IMR-90 (cell line): ENCODE results near the gene CLC. TPM values are rescaled to one million over a fixed set of nuclear protein-coding genes. Genes with fewer than 3 reads are reported as not detected.

ENCODE experiments used
- ATAC-seq: fragments of 200-7000 bp; cut with Tn5 transposase; 2 replicates; pipeline ENCODE4 v1.9.1; 2020; ENCODE audit warnings: low read depth, mild to moderate bottlenecking, moderate library complexity
- BruUV-seq: library from RNA; stranded (reverse); fragments of 400-500 nt; replicated peaks from 2 replicates; lab custom pipeline; 2021; lab: Mats Ljungman, UMichigan
- CTCF ChIA-PET: fragments of 300-600 bp; formaldehyde crosslinking; extraction: SDS; loops from one replicate; lab custom pipeline; 2021; ENCODE audit warnings: antibody characterized with exemption; lab: Yijun Ruan, JAX
- POLR2A ChIA-PET: fragments of 300-600 bp; sonication (Branson Sonifier 250); formaldehyde crosslinking; loops from one replicate; lab custom pipeline; 2022; ENCODE audit warnings: antibody characterized with exemption; ENCODE audit not compliant: unreplicated experiment; lab: Charles Lee
- DNase-seq: peaks from one replicate; pipeline ENCODE4 v3.0.0; 2013
- H2AFZ ChIP-seq: replicated peaks from 2 replicates; pipeline ENCODE3; 2013; ENCODE audit warnings: low read length, mild to moderate bottlenecking; ENCODE audit not compliant: poor library complexity
- H2AK5ac ChIP-seq: 2 replicates; pipeline ENCODE4 v1.6.1; 2013; ENCODE audit warnings: low read depth, low read length, inconsistent platforms
- H2AK9ac ChIP-seq: replicated peaks from 2 replicates; pipeline ENCODE3; 2013; ENCODE audit warnings: mild to moderate bottlenecking, low read depth, low read length, moderate library complexity; ENCODE audit not compliant: poor library complexity
- H2BK120ac ChIP-seq: 2 replicates; pipeline ENCODE4 v1.6.1; 2013; ENCODE audit warnings: low read depth, low read length, inconsistent platforms
- H2BK15ac ChIP-seq: 3 replicates; pipeline ENCODE4 v1.6.1; 2013; ENCODE audit warnings: low read depth, low read length, inconsistent platforms
- H2BK20ac ChIP-seq: 2 replicates; pipeline ENCODE4 v1.6.1; 2013; ENCODE audit warnings: low read depth, mild to moderate bottlenecking, inconsistent platforms, low read length, moderate library complexity
- H2BK5ac ChIP-seq: 2 replicates; pipeline ENCODE4 v1.6.1; 2013; ENCODE audit warnings: mild to moderate bottlenecking, low read depth, low read length, inconsistent platforms; ENCODE audit not compliant: poor library complexity, severe bottlenecking
- H3K14ac ChIP-seq: replicated peaks from 2 replicates; pipeline ENCODE4 v1.6.1; 2013; ENCODE audit warnings: low read depth, low read length, inconsistent platforms
- H3K18ac ChIP-seq: 2 replicates; pipeline ENCODE4 v1.6.1; 2013; ENCODE audit warnings: low read depth, low read length, control low read depth
- H3K23ac ChIP-seq: 2 replicates; pipeline ENCODE4 v1.6.1; 2013; ENCODE audit warnings: low read depth, low read length, inconsistent platforms
- H3K27ac ChIP-seq: 2 replicates; pipeline ENCODE4 v1.5.1; 2013; ENCODE audit warnings: mild to moderate bottlenecking, control low read depth, low read length; ENCODE audit not compliant: insufficient read depth
- H3K27me3 ChIP-seq: 2 replicates; pipeline ENCODE4 v1.6.1; 2013; ENCODE audit warnings: low read length; ENCODE audit not compliant: control insufficient read depth, insufficient read depth
- H3K36me3 ChIP-seq: 2 replicates; pipeline ENCODE4 v1.6.1; 2013; ENCODE audit warnings: low read length, mixed read lengths; ENCODE audit not compliant: control insufficient read depth, insufficient read depth
- H3K4ac ChIP-seq: 2 replicates; pipeline ENCODE4 v1.6.1; 2013; ENCODE audit warnings: low read depth, low read length, inconsistent platforms
- H3K4me1 ChIP-seq: 2 replicates; pipeline ENCODE4 v1.6.1; 2013; ENCODE audit warnings: low read length, mixed read lengths; ENCODE audit not compliant: control insufficient read depth, insufficient read depth
- H3K4me2 ChIP-seq: 2 replicates; pipeline ENCODE4 v1.6.1; 2013; ENCODE audit warnings: low read depth, mild to moderate bottlenecking, control low read depth, low read length, moderate library complexity
- H3K4me3 ChIP-seq: 2 replicates; pipeline ENCODE4 v1.5.1; 2013; ENCODE audit warnings: low read depth, mild to moderate bottlenecking, control low read depth, low read length, moderate library complexity; ENCODE audit not compliant: insufficient read depth
- H3K56ac ChIP-seq: 2 replicates; pipeline ENCODE4 v1.6.1; 2013; ENCODE audit warnings: low read length, inconsistent platforms; ENCODE audit not compliant: insufficient read depth; ENCODE audit errors: extremely low read depth
- H3K79me1 ChIP-seq, 2 experiments: 2 replicates each; pipeline ENCODE4 v1.6.1; 2013; ENCODE audit warnings: low read length in 2 of 2, inconsistent platforms in 1 of 2, low read depth in 1 of 2
- H3K9ac ChIP-seq: 2 replicates; pipeline ENCODE4 v1.6.1; 2013; ENCODE audit warnings: low read depth, low read length, control low read depth
- H3K9me1 ChIP-seq: 2 replicates; pipeline ENCODE4 v1.6.1; 2013; ENCODE audit warnings: low read length, inconsistent platforms; ENCODE audit not compliant: insufficient read depth
- H3K9me3 ChIP-seq: 2 replicates; pipeline ENCODE4 v1.6.1; 2013; ENCODE audit warnings: low read length; ENCODE audit not compliant: control insufficient read depth, insufficient read depth
- H4K20me1 ChIP-seq: 2 replicates; pipeline ENCODE4 v1.6.1; 2013; ENCODE audit warnings: low read length, inconsistent platforms; ENCODE audit not compliant: insufficient read depth
- H4K5ac ChIP-seq: 2 replicates; pipeline ENCODE4 v1.6.1; 2013; ENCODE audit warnings: mild to moderate bottlenecking, low read depth, low read length, control low read depth
- H4K8ac ChIP-seq, 2 experiments: 2 replicates each; pipeline ENCODE4 v1.6.1; 2013; ENCODE audit warnings: low read depth in 2 of 2, low read length in 2 of 2, control low read depth in 1 of 2, inconsistent platforms in 1 of 2
- H4K91ac ChIP-seq: 2 replicates; pipeline ENCODE4 v1.6.1; 2013; ENCODE audit warnings: low read depth, low read length, inconsistent platforms; ENCODE audit not compliant: insufficient read depth
- BHLHE40 ChIP-seq: fragments of 150-350 bp; IDR thresholded peaks from 2 replicates; pipeline ENCODE4 v1.6.1; 2016; ENCODE audit warnings: mild to moderate bottlenecking, low read depth, low read length
- CEBPB ChIP-seq: IDR thresholded peaks from 2 replicates; pipeline ENCODE4 v1.6.1; 2012; ENCODE audit warnings: low read depth, low read length, improper control_type of control experiment
- CHD1 ChIP-seq: IDR thresholded peaks from 2 replicates; pipeline ENCODE4 v1.6.1; 2012; ENCODE audit warnings: low read depth, low read length, improper control_type of control experiment
- CTCF ChIP-seq: conservative IDR thresholded peaks from 2 replicates; pipeline ENCODE4 v1.5.1; 2012; ENCODE audit warnings: mild to moderate bottlenecking, low read depth, low read length, improper control_type of control experiment
- ELK1 ChIP-seq: fragments of 150-350 bp; IDR thresholded peaks from 2 replicates; pipeline ENCODE4 v1.6.1; 2016; ENCODE audit warnings: low read depth, mild to moderate bottlenecking, low read length, moderate library complexity, borderline replicate concordance
- FOS ChIP-seq: fragments of 150-350 bp; IDR thresholded peaks from 2 replicates; pipeline ENCODE4 v1.6.1; 2016; ENCODE audit warnings: low read depth, low read length
- MAFK ChIP-seq: IDR thresholded peaks from 2 replicates; pipeline ENCODE4 v1.6.1; 2012; ENCODE audit warnings: low read depth, low read length, improper control_type of control experiment
- MAZ ChIP-seq: IDR thresholded peaks from 2 replicates; pipeline ENCODE4 v1.6.1; 2012; ENCODE audit warnings: low read depth, mild to moderate bottlenecking, low read length, improper control_type of control experiment, moderate library complexity, borderline replicate concordance
- MXI1 ChIP-seq: IDR thresholded peaks from 2 replicates; pipeline ENCODE4 v1.6.1; 2012; ENCODE audit warnings: low read depth, mild to moderate bottlenecking, low read length, moderate library complexity, borderline replicate concordance
- POLR2A ChIP-seq: IDR thresholded peaks from 2 replicates; pipeline ENCODE4 v1.6.1; 2012; ENCODE audit warnings: mild to moderate bottlenecking, low read depth, low read length
- RAD21 ChIP-seq: IDR thresholded peaks from 2 replicates; pipeline ENCODE4 v1.6.1; 2012; ENCODE audit warnings: low read length, improper control_type of control experiment
- RCOR1 ChIP-seq: IDR thresholded peaks from 2 replicates; pipeline ENCODE4 v1.6.1; 2012; ENCODE audit warnings: mild to moderate bottlenecking, low read length, improper control_type of control experiment; ENCODE audit not compliant: insufficient replicate concordance
- SMC3 ChIP-seq: fragments of 150-350 bp; IDR thresholded peaks from 2 replicates; pipeline ENCODE4 v1.6.1; 2016; ENCODE audit warnings: low read depth, mild to moderate bottlenecking, antibody characterized with exemption, low read length, moderate library complexity
- USF2 ChIP-seq: fragments of 150-350 bp; IDR thresholded peaks from 2 replicates; pipeline ENCODE4 v1.6.1; 2017; ENCODE audit warnings: mild to moderate bottlenecking, antibody characterized with exemption, low read length, low read depth
- WGBS, 2 experiments: methylation state at CpG; one replicate each; pipeline versions ENCODE4 v1.1.5 to v1.1.7; 2013; ENCODE audit warnings: missing lambda C conversion rate in 2 of 2; ENCODE audit not compliant: insufficient read length in 1 of 2; ENCODE audit errors: extremely low coverage in 2 of 2; 5-methylcytosine and 5-hydroxymethylcytosine counted together
- dilution Hi-C: fragments of 300-500 bp; cut with HindIII; formaldehyde crosslinking; loops from one replicate; pipeline ENCODE4 v1.14.3; 2018; ENCODE audit warnings: low sequenced_read_pairs; ENCODE audit not compliant: unreplicated experiment
- in situ Hi-C: fragments of 300-500 bp; cut with MboI; formaldehyde crosslinking; loops from 3 replicates; pipeline ENCODE4 v1.14.3; 2019; ENCODE audit warnings: low sequenced_read_pairs, inconsistent platforms, mixed read lengths
- intact Hi-C: fragments of 100-400 bp; cut with micrococcal nuclease; formaldehyde crosslinking; loops from 2 replicates; pipeline ENCODE4 v1.10.0; 2022
- polyA plus RNA-seq, 3 experiments: library from polyadenylated mRNA; depleted of rRNA; stranded (reverse); fragments of >200 nt; gene quantifications; 2 replicates each; pipeline ENCODE4 v1.2.3, GENCODE V29; 2012; ENCODE audit warnings: low replicate concordance in 1 of 3
- total RNA-seq: library from RNA; depleted of rRNA; stranded (reverse); fragments of >200 nt; gene quantifications from 2 replicates; pipeline ENCODE4 v1.2.3, GENCODE V29; 2012

Gene CLC
- total and polyA plus RNA-seq, 2 of the 4 experiments (the other 2 are of a cell fraction), result not detected

DNA sequence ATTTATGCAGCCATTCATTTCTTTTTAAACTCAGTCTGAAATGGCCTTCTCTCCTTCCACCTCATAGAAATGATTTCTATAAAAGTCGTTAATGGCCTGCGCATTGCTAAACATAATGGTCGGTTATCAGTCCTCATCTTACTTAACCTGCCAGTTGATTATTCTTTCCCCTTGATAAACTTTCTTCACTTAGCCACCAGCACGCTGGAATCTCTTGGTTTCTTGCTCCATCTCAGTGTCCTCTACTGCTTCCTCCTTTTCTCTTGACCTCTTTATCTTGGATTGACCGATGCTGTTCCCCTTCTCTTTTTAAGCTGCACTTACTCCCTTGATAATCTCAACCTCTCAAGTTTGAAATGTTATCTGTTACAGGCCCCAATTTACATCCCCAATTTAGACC is 12.2 kb upstream of the CLC start:
- Histone ChIP-seq H4K20me1 (no peaks in the 10 kb centered on the region), H4K5ac (no peak overlapping the region), H4K8ac (no peak overlapping the region), H3K14ac (no peak overlapping the region), H3K36me3 (no peaks in the 10 kb centered on the region), H4K91ac (no peak overlapping the region), H3K4ac (no peak overlapping the region), H3K9me3 (no peaks in the 10 kb centered on the region), H2AK5ac (no peak overlapping the region), H3K9me1 (no peaks in the 10 kb centered on the region), H2BK15ac (no peak overlapping the region), H3K23ac (no peak overlapping the region), H2AK9ac (no peak overlapping the region), H3K9ac (no peak overlapping the region), H3K4me1 (no peaks in the 10 kb centered on the region), H3K4me3 (no peak overlapping the region), H3K4me2 (no peak overlapping the region), H2AFZ (no peak overlapping the region), H3K27ac (no peak overlapping the region), H3K18ac (no peak overlapping the region), H3K79me1 (no peaks in the 10 kb centered on the region), H3K56ac (no peak overlapping the region), H3K27me3 (no peaks in the 10 kb centered on the region; the same call in none of the 2 replicates), H2BK120ac (no peak overlapping the region), H2BK20ac (no peak overlapping the region), H2BK5ac (no peak overlapping the region)
- intact Hi-C loops (no loop called here), dilution Hi-C loops (no loop called here), in situ Hi-C loops (no loop called here)
- BruUV-seq, result no TSS peak
- DNase-seq, result no peak
- POLR2A ChIA-PET, result no interaction called here
- CTCF ChIA-PET, result no interaction called here
- ATAC-seq, result no peak
- TF ChIP-seq CEBPB (no peak), MXI1 (no peak), BHLHE40 (no peak), FOS (no peak), ELK1 (no peak), CHD1 (no peak), RCOR1 (no peak), CTCF (no peak), SMC3 (no peak), USF2 (no peak), MAZ (no peak), RAD21 (no peak), MAFK (no peak), POLR2A (no peak)
- WGBS, 2 experiments, result 62% methylated on average over 5 of the region's 5 CpGs; no CpG with 5 or more reads in 1 of the 2 experiments
